HG03066 (cell line): Measurements from ENCODE around the gene MAPK1.
"Not testable (repeated sequence)": the region's sequence is repeated elsewhere in the genome, so short reads cannot be mapped to it uniquely, and the experiment has no call there.

Source experiments
- ATAC-seq: cut with Tn5 transposase; IDR thresholded peaks from one replicate; pipeline ENCODE4 v1.9.1; 2021; ENCODE audit warnings: low read depth; ENCODE audit not compliant: unreplicated experiment

MAPK1 gene

DNA sequence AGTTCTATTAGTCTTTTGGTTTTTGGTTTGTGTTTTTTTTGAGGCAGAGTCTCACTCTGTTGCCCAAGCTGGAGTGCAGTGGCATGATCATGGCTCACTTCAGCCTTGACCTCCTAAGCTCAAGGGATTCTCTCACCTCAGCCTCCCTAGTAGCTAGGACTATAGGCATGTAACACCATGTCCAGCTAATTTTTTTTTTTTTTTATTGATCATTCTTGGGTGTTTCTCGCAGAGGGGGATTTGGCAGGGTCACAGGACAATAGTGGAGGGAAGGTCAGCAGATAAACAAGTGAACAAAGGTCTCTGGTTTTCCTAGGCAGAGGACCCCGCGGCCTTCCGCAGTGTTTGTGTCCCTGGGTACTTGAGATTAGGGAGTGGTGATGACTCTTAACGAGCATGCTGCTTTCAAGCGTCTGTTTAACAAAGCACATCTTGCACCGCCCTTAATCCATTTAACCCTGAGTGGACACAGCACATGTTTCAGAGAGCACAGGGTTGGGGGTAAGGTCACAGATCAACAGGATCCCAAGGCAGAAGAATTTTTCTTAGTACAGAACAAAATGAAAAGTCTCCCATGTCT lies 15.4 kb upstream of the MAPK1 start:
- ATAC-seq = not testable (repeated sequence)

GRCh38 chr22:21881841-21882753 lies 14.7 kb upstream of the MAPK1 start:
- ATAC-seq = no peak

- ATAC-seq = no peak
These were observed 9.2 kb upstream of the MAPK1 start for GRCh38 chr22:21876486-21877176.

DNA sequence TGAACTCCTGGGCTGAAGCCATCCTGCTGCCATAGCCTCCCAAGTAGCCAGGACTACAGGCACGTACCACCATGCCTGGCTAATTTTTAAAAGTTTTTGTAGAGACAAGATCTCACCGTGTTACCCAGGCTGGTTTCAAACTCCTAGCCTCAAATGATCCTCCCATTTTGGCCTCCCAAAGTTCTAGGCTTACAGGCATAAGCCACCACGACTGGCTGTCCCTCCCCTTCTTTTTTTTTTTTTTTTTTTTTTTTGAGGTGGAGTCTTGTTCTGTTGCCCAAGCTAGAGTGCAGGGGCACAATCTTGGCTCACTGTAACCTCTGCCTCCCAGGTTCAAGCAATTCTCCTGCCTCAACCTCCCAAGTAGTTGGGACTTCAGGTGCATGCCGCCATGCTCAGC lies 7.5 kb upstream of the MAPK1 start:
- ATAC-seq = not testable (repeated sequence)

- no peak for ATAC-seq
These were observed 6.2 kb upstream of the MAPK1 start for GRCh38 chr22:21873619-21874018.

DNA sequence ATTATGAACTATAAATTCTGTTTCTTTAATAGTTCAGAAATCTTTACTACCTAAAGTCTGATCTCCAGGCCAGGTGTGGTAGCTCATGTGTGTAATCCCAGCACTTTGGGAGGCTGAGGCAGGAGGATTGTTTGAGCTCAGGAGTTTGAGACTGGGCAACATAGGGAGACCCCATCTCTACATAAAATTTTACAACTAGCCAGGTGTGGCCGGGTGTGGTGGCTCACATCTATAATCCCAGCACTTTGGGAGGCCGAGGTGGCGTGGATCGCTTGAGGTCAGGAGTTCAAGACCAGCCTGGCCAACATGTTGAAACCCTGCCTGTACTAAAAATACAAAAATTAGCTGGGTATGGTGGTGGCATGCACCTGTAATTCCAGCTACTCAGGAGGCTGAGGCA lies 5.3 kb upstream of the MAPK1 start:
- ATAC-seq = not testable (repeated sequence)

DNA sequence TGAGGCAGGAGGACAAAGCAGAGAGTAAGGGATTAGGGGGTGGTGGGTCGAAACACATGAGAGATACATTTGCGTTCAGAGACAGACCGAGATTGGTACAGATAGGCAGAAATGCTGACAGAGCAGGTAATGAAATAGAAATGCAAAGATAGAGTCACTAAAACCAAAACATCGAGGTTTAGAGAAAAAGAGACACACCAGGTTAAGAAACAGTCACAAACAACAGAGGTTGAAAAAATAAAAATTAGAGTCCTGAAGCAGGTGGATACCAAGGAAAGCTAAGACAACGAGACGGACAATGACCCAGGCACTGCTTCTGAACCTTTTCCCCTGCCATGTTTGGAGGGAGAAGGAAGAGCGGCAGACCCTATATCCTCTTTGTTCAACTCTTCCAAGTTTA lies 1.2 kb upstream of the MAPK1 start:
- no peak for ATAC-seq

DNA sequence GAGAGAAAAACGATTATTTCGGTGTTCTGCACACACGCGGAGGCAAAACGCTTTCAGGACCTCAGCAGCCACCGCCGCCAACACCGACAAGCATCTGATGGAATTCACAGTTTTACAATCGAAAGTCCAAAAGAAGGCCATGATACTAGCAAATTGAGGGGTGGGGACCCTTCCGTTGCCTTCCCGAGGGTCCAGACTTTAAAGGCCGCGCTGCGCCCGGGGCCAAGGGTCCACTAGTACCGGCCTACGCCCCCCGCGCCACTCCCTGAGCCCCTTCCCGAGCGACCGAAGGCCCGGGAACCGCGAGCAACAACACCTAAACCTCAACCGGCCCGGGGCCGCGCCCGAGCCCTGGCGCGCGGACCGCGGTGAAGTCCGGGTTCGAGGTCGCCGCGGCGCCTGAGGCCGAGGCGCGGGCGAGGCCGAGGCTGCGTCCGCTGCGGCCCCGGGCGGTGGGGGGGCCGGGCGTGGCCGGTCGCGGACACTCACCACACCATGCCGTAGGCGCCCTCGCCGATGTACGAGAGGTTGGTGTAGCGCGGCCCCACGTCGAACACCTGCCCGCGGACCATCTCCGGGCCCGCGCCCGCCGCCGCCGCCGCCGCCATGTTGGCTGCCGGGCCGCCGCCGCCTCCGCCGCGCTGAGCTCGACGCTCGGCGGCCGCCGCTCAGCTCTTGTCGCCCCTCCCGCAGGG lies 465 bp downstream of the MAPK1 start:
- peak; percentile 16 for ATAC-seq

DNA sequence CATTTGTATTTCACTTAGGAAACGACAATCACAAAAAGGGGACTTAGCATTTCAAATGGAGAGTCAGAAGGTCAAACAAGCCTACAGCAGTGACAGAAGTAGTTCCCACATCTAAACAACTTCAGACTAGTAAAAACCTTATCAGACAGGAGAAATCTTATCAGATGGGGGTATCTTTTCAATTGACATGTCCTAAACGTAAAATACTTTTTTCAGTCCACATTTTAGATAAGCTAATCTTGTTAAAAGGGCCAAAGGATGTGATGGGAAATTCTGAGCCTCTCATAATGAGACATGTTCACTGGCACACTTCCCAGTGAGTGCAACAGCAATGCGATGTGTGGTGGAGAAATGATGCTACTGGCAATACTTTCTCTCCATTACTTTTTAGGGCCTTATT lies 2.4 kb downstream of the MAPK1 start:
- ATAC-seq = no peak

- no peak for ATAC-seq
These were observed 4.8 kb downstream of the MAPK1 start for GRCh38 chr22:21862386-21863245.

- no peak for ATAC-seq
These were observed 5.6 kb downstream of the MAPK1 start for GRCh38 chr22:21861851-21862250.

GRCh38 chr22:21861264-21861848 lies 6.1 kb downstream of the MAPK1 start:
- no peak for ATAC-seq

GRCh38 chr22:21860491-21861039 lies 6.9 kb downstream of the MAPK1 start:
- no peak for ATAC-seq

GRCh38 chr22:21858025-21858764 lies 9.2 kb downstream of the MAPK1 start:
- no peak for ATAC-seq

DNA sequence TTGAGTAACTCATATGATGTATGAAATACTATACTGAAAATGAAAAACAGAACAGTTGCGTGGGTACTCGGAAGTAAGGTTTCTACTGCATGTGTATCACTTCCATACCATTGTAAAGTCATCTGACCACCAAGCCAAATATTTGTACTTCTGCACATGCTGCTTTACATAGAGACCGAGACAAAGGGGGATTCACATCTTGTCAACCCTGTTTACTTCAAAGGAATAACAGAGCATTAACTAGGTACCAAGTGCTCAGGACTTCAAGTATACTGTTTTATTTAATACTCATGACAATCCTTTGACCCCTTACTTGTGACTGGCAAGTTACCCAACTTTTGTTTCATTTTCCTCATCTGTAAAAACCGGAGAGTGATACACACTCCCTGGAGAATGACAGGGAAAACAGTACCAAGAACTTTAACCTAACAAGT lies 9.9 kb downstream of the MAPK1 start:
- ATAC-seq = no peak

GRCh38 chr22:21856868-21857267 lies 10.6 kb downstream of the MAPK1 start:
- no peak for ATAC-seq

DNA sequence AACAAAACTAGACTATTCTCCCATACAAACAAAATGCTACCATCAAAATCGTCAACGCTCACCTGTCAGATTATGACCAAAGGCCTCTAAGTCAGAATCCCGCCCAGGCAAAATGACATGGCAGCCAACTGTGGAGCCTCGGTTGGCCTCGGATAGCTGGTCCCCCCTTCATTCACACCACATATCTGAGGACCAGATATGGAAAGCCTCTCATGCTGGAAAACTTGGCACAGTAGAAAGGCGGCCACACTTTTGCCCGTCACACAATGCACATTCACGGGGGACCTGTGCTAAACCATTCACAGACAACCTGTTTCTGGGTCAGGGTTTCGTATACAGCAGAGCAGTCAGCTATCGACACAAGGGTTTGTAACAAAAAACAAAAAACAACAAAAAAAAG lies 11.2 kb downstream of the MAPK1 start:
- no peak for ATAC-seq

DNA sequence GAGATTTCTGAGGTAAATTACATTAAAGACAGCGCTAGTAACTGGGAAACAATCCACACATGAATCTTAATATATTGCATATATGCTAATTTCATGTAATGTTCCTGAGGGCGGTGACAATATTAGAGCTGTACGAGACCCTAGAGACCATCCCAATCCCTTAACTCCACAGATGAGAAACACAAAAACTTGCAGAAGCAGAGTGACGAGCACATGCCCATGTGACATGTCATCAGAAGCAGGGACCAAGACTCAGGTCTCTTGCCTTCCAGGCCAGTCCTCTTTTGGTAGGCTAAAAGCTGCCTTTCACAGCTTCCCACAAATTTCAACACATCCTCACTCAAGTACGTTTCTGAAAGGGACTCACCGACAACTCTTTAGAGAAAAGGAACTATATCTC lies 11.8 kb downstream of the MAPK1 start:
- ATAC-seq = no peak

DNA sequence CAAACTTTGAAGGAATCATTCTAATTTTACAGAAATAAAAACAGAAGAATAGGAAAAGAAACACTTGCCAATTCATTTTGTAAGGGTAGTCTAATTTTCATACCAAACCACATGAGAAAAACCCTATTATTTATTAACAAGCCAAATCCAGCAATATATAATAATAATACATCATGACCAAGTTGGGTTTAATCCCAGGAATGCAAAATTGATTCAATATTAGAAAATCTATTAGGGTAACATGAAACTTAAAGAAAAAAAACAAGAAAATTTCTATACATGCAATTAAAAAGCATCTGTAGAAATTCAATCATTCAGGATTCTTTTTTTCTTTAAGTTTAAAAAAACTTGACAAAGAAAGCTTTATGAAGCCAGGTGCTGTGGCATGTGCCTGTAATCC lies 16.8 kb downstream of the MAPK1 start:
- no peak for ATAC-seq
